Raji (cell line): Measurements from ENCODE around the gene NBAS.
A peak's percentile ranks its signal among the peaks of the same experiment; 100 is the strongest.

Experiments used
- POLR2A ChIP-seq: IDR thresholded peaks from 2 replicates; pipeline ENCODE4 v1.6.1; 2011; ENCODE audit warnings: low read depth, low read length, control low read depth; ENCODE audit not compliant: insufficient read depth

The NBAS gene

GRCh38 chr2:15560988-15561573, at the start of gene NBAS:
TSS of gene NBAS (minus strand) at chr2:15561334. CDS start at chr2:15561304, 30 bp downstream.
- TF ChIP-seq POLR2A: peak; percentile 76

GRCh38 chr2:15610430-15610952, 49.4 kb upstream of the NBAS start:
- no peak for TF ChIP-seq POLR2A

- TF ChIP-seq POLR2A: no peak
Observed at GRCh38 chr2:15609341-15610042, 48.4 kb upstream of the NBAS start.

- no peak for TF ChIP-seq POLR2A
Observed at GRCh38 chr2:15608392-15608761, 47.2 kb upstream of the NBAS start.

GRCh38 chr2:15607709-15608391, 46.7 kb upstream of the NBAS start:
- TF ChIP-seq POLR2A: no peak

- no peak for TF ChIP-seq POLR2A
Observed at GRCh38 chr2:15606481-15607441, 45.6 kb upstream of the NBAS start.

GRCh38 chr2:15605721-15606120, 44.6 kb upstream of the NBAS start:
- no peak for TF ChIP-seq POLR2A

GRCh38 chr2:15603948-15604347, 42.8 kb upstream of the NBAS start:
- no peak for TF ChIP-seq POLR2A

GRCh38 chr2:15603044-15603765, 42.1 kb upstream of the NBAS start:
- no peak for TF ChIP-seq POLR2A

GRCh38 chr2:15602393-15602792, 41.3 kb upstream of the NBAS start:
- TF ChIP-seq POLR2A: no peak

- TF ChIP-seq POLR2A: no peak
Observed at GRCh38 chr2:15601681-15602080, 40.5 kb upstream of the NBAS start.

- TF ChIP-seq POLR2A: no peak
Observed at GRCh38 chr2:15599994-15600393, 38.9 kb upstream of the NBAS start.

GRCh38 chr2:15596968-15597367, 35.8 kb upstream of the NBAS start:
- TF ChIP-seq POLR2A: no peak

GRCh38 chr2:15596350-15596749, 35.2 kb upstream of the NBAS start:
- TF ChIP-seq POLR2A: no peak

GRCh38 chr2:15595936-15596335, 34.8 kb upstream of the NBAS start:
- TF ChIP-seq POLR2A: no peak

- no peak for TF ChIP-seq POLR2A
Observed at GRCh38 chr2:15595342-15595905, 34.3 kb upstream of the NBAS start.
